ENCODE results near the gene ATL1.

- no peak for TF ChIP-seq CTCF (conservative IDR thresholded peaks at IDR 0.05)
- no peak for TF ChIP-seq ZFX (IDR thresholded peaks at IDR 0.05)
Measured at GRCh38 chr14:50607181-50607580, 47.2 kb downstream of the ATL1 start.

Measured in C4-2B (cell line).